Thoracic aorta (tissue), 2 donors: ENCODE measurements around the gene OR6K3. TPM values are rescaled to one million over a fixed set of nuclear protein-coding genes. Genes with fewer than 3 reads are reported as not detected.

Source experiments
- ATAC-seq: fragments of 150-250 bp; one replicate; pipeline ENCODE4 v1.8.0; 2017; ENCODE audit warnings: low read depth; ENCODE audit not compliant: insufficient number of reproducible peaks, low FRiP score
- DNase-seq: peaks from one replicate; pipeline ENCODE4 v3.0.0-alpha.2; 2020; ENCODE audit warnings: low spot score
- H3K27ac ChIP-seq, 2 donors: fragments of 200-600 bp; sonication (generic); 1 replicate in 1 of 2; 2 replicates in 1 of 2; pipeline ENCODE4 v1.5.1; 2016; ENCODE audit warnings: mild to moderate bottlenecking in 2 of 2, moderate library complexity in 2 of 2
- H3K27me3 ChIP-seq: fragments of 200-600 bp; sonication (generic); replicated peaks from 2 replicates; pipeline ENCODE4 v1.6.0; 2016; ENCODE audit warnings: mild to moderate bottlenecking; ENCODE audit not compliant: insufficient read depth
- H3K36me3 ChIP-seq: fragments of 200-600 bp; sonication (generic); one replicate; pipeline ENCODE4 v1.5.1; 2016
- H3K4me1 ChIP-seq, 2 donors: fragments of 200-600 bp; sonication (generic); 1 replicate in 1 of 2; 2 replicates in 1 of 2; pipeline versions ENCODE4 v1.5.1 to v1.6.0; 2016; ENCODE audit warnings: low read depth in 2 of 2, mild to moderate bottlenecking in 1 of 2; ENCODE audit not compliant: control insufficient read depth in 1 of 2
- H3K4me3 ChIP-seq: fragments of 200-600 bp; sonication (generic); 2 replicates; pipeline ENCODE4 v1.5.1; 2016; ENCODE audit warnings: mild to moderate bottlenecking
- H3K9me3 ChIP-seq: fragments of 200-600 bp; sonication (generic); 2 replicates; pipeline ENCODE4 v1.5.1; 2016
- total RNA-seq, 2 donors: library from RNA; depleted of rRNA; stranded (reverse); fragments of >200 nt; gene quantifications; one replicate each; pipeline versions ENCODE4 v1.1.0 to v1.2.3, GENCODE V29; 2016
- TF ChIP-seq, protein P1 (sequence below): fragments of 200-600 bp; sonication (generic); IDR thresholded peaks from one replicate; pipeline ENCODE4 v1.5.1; 2019; ENCODE audit warnings: antibody characterized with exemption

Gene OR6K3
- total RNA-seq, 2 donors from 2014 or later = not detected

DNA sequence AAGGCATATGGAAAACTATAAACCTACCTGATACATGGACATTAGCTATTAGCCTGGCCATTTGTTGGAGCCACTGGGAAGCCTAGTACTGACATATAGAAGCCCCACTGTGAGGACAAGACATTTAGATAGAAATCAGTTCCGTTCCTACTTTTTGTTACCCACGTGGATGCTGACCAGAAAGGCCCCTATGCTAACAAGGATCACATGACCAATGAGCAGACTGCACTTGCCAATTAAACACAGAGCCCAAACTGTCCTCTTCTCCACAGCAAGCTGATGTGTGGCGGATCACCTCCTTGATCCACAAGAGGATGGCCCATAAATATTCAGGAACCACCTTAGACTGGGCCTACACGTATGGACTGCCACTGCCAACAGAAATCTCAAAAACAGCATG lies 11.2 kb upstream of the OR6K3 start:
- no peaks in the 10 kb centered on the region for H3K4me1 ChIP-seq
- H3K27ac ChIP-seq = no peak overlapping the region
- no peaks in the 10 kb centered on the region for H3K9me3 ChIP-seq
- H3K27me3 ChIP-seq = no peaks in the 10 kb centered on the region
- DNase-seq (no peak), ATAC-seq (no peak)
- H3K36me3 ChIP-seq = no peaks in the 10 kb centered on the region
- TF ChIP-seq, protein P1, sequence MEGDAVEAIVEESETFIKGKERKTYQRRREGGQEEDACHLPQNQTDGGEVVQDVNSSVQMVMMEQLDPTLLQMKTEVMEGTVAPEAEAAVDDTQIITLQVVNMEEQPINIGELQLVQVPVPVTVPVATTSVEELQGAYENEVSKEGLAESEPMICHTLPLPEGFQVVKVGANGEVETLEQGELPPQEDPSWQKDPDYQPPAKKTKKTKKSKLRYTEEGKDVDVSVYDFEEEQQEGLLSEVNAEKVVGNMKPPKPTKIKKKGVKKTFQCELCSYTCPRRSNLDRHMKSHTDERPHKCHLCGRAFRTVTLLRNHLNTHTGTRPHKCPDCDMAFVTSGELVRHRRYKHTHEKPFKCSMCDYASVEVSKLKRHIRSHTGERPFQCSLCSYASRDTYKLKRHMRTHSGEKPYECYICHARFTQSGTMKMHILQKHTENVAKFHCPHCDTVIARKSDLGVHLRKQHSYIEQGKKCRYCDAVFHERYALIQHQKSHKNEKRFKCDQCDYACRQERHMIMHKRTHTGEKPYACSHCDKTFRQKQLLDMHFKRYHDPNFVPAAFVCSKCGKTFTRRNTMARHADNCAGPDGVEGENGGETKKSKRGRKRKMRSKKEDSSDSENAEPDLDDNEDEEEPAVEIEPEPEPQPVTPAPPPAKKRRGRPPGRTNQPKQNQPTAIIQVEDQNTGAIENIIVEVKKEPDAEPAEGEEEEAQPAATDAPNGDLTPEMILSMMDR = no peak
- no peak overlapping the region for H3K4me3 ChIP-seq

DNA sequence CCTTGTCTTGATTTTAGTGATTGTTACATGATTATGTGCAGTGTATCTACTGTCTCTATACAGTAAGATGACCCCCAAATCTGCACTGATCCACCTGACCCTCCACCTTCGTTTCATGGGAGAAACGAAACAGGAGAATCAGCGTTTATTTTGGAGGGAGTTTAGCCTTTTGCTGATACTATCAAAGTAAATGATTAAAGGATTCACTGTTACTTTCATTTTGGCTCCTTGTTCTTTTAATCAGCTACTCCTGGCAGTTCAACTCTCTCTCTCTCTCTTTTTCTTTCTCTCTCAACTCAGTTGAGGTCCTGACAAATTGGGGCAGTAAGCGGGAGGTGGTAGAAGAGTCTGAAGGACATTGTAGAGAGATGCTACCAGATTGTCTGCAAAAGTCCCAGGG lies 9.9 kb upstream of the OR6K3 start:
- TF ChIP-seq, protein P1 = no peak
- Histone ChIP-seq H3K27ac (no peak overlapping the region), H3K4me3 (no peak overlapping the region), H3K27me3 (no peaks in the 10 kb centered on the region), H3K4me1 (no peaks in the 10 kb centered on the region), H3K9me3 (no peaks in the 10 kb centered on the region), H3K36me3 (no peaks in the 10 kb centered on the region)
- DNase-seq (no peak), ATAC-seq (no peak)

DNA sequence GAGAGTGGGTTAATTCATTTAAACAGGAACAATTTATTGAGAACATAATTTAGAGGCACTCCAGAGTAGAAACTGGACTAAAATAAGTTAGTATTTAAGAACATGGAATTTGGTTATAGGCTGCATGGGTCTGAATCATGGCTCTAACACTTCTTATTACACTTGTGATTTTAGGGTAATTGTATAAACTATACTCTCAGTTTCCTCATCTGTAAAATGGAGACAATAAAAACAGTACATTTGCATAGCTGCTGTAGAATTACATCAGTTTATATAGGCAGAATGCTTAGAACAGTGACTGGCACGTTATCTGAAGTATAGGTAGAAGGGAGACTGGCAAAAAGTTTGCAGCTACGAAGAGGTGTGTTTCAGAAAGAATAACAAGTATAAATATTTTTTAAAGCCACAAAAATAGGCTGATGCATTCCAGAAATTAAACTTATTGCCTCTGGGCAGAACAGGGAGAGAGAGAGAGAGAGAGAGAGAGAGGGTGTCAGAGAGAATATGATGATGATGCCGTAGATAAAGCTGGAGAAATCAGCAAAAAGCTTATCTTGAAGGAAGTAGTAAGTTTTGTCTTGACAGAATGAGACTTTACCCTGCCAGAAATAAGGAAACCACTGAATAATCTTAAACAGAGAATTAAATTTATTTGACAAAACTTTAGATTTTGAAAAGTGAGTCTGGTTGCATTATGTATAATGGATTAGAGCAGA lies 8.1 kb upstream of the OR6K3 start:
- H3K36me3 ChIP-seq = no peaks in the 10 kb centered on the region
- no peak overlapping the region for H3K4me3 ChIP-seq
- TF ChIP-seq, protein P1 = no peak
- H3K27me3 ChIP-seq = no peaks in the 10 kb centered on the region
- ATAC-seq = no peak
- no peaks in the 10 kb centered on the region for H3K9me3 ChIP-seq
- no peaks in the 10 kb centered on the region for H3K4me1 ChIP-seq
- no peak for DNase-seq
- no peak overlapping the region for H3K27ac ChIP-seq

DNA sequence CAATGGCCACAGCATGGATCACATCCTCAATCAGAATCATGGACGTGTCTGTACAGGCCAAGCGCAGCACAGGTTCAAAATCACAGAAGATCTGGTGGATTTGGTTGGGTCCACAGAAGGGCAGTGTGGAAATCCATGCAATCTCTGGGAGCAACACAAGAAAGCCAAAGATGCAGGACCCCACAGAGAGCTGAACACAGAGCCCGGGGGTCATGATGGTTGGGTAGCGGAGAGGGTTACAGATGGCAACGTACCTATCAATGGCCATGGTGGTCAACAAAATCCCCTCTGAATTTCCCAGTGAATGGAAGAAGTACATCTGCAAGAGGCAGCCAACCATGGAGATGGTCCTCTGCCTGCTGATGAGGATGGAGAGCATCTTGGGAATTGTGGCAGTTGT lies 3.9 kb upstream of the OR6K3 start:
- ATAC-seq (no peak), DNase-seq (no peak)
- Histone ChIP-seq H3K27ac (no peak overlapping the region), H3K4me1 (no peaks in the 10 kb centered on the region), H3K36me3 (no peaks in the 10 kb centered on the region), H3K27me3 (no peaks in the 10 kb centered on the region), H3K4me3 (no peak overlapping the region), H3K9me3 (no peaks in the 10 kb centered on the region)
- TF ChIP-seq, protein P1 = no peak

DNA sequence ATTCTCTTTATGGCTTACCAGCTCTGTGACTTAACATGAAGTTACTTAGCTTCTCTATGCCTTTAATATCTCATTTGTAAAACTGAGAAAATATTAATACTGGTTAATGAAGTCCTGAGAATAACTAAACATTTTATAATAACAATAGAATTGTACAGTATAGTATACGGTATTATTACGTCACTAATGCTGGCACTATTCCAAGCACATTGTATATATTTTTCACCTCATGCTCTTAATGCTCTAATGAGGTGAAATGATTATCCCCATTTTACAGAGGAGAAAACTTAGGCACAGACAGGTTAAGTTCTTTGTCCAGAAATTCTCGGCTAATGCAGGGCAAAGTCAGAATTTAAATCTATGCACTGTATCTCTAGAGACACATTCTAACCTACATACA lies 856 bp downstream of the OR6K3 start:
- no peak for DNase-seq
- Histone ChIP-seq H3K27me3 (no peaks in the 10 kb centered on the region), H3K4me1 (no peaks in the 10 kb centered on the region), H3K27ac (no peak overlapping the region), H3K9me3 (no peaks in the 10 kb centered on the region), H3K4me3 (no peak overlapping the region), H3K36me3 (no peaks in the 10 kb centered on the region)
- TF ChIP-seq, protein P1 = no peak
- no peak for ATAC-seq
